ENCODE results near the gene ANXA10. TPM values are rescaled to one million over a fixed set of nuclear protein-coding genes. Genes with fewer than 3 reads are reported as not detected.

Gene ANXA10
- total RNA-seq, 2 experiments from 2014 or later, result not detected

- no peak overlapping the region for H2AFZ ChIP-seq (ENCODE audit: low read length)
- intact Hi-C loops (cut with micrococcal nuclease; ENCODE audit: unreplicated experiment), result no loop called here
- H3K27ac ChIP-seq (ENCODE audit: low read depth, low read length, poor library complexity, severe bottlenecking), result no peak overlapping the region
- H3K79me2 ChIP-seq (ENCODE audit: insufficient read depth, low read depth, low read length), result no peaks in the 10 kb centered on the region
- no peak overlapping the region for H3K4me2 ChIP-seq (ENCODE audit: low read length)
- no peak for DNase-seq (ENCODE audit: low spot score)
- no peaks in the 10 kb centered on the region for H3K9me2 ChIP-seq (ENCODE audit: insufficient read depth, low read length)
- BruUV-seq (replicated peaks), result no TSS peak
- no peak overlapping the region for H3K4me3 ChIP-seq (ENCODE audit: low read depth, low read length, poor library complexity, severe bottlenecking)
- CTCF ChIA-PET (ENCODE audit: unreplicated experiment), result no interaction called here
- POLR2A ChIA-PET, result no interaction called here
- H3K4me1 ChIP-seq (ENCODE audit: insufficient read depth, low read length, poor library complexity, severe bottlenecking), result no peaks in the 10 kb centered on the region
- no peaks in the 10 kb centered on the region for H3K9me3 ChIP-seq (ENCODE audit: low read length)
- TF ChIP-seq EZH2phosphoT487 (IDR thresholded peaks at IDR 0.05; ENCODE audit: borderline replicate concordance, low read depth, low read length), result no peak
- H4K20me1 ChIP-seq (ENCODE audit: insufficient read depth, low read length), result no peaks in the 10 kb centered on the region
- H3K36me3 ChIP-seq (ENCODE audit: insufficient read depth, low read length), result no peaks in the 10 kb centered on the region
Observed at GRCh38 chr4:168063031-168063430, 29.3 kb upstream of the ANXA10 start.

DNA sequence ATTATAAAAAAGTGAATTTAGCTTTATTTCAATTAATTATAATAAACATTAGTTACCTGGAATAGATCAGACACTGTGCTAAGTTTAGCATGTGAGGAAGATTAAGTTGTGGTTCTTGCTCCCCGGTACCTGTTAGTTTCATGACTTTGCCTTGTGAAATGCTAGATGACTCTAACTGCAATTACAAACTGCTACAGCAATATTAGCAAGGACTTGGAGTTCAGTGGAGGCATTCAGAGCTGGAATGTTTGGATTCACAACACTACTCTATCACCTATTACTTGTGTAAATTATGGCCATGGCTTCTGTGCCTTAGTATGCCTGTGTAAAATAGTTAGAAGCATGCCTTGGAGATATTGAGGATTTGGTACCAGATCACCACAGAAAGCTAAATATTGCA is 21.4 kb upstream of the ANXA10 start:
- POLR2A ChIA-PET, result interaction anchor here (0.5 kb wide), 2 partner anchors 432 to 574 kb away, joined by 3 read pairs; no protein-coding TSS in a partner anchor

DNA sequence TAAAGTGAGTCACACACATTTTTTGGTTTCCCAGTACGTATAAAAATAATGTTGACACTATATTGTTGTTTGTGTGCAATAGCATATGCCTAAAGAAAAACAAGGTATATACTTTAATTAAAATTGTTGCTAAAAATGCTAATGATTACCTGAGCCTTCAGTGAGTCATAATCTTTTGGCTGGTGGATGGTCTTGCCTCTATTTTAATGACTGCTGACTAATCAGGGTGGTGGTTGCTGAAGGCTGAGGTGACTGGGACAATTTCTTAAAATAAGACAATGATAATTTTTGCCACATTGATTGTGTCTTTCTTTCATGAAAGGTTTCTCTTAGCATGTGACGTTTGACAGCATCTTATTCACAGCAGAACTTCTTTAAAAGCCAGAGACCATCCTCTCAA is 21.0 kb upstream of the ANXA10 start:
- Histone ChIP-seq H3K4me1 (ENCODE audit: insufficient read depth, low read length, poor library complexity, severe bottlenecking) (no peaks in the 10 kb centered on the region), H3K4me2 (ENCODE audit: low read length) (no peak overlapping the region), H3K4me3 (ENCODE audit: low read depth, low read length, poor library complexity, severe bottlenecking) (no peak overlapping the region), H3K27ac (ENCODE audit: low read depth, low read length, poor library complexity, severe bottlenecking) (no peak overlapping the region), H4K20me1 (ENCODE audit: insufficient read depth, low read length) (no peaks in the 10 kb centered on the region), H3K79me2 (ENCODE audit: insufficient read depth, low read depth, low read length) (no peaks in the 10 kb centered on the region), H3K9me2 (ENCODE audit: insufficient read depth, low read length) (no peaks in the 10 kb centered on the region), H3K9me3 (ENCODE audit: low read length) (no peaks in the 10 kb centered on the region), H2AFZ (ENCODE audit: low read length) (no peak overlapping the region), H3K36me3 (ENCODE audit: insufficient read depth, low read length) (no peaks in the 10 kb centered on the region)
- ChIA-PET CTCF (ENCODE audit: unreplicated experiment) (no interaction called here), POLR2A (interaction anchor here (0.5 kb wide), 1 partner anchor 573 kb away, joined by 3 read pairs; no protein-coding TSS in a partner anchor)
- TF ChIP-seq CTCF (conservative IDR thresholded peaks at IDR 0.05; ENCODE audit: low read length) (no peak), EZH2phosphoT487 (IDR thresholded peaks at IDR 0.05; ENCODE audit: borderline replicate concordance, low read depth, low read length) (no peak)
- intact Hi-C loops (cut with micrococcal nuclease; ENCODE audit: unreplicated experiment), result no loop called here
- no TSS peak for BruUV-seq (replicated peaks)
- DNase-seq (ENCODE audit: low spot score), result no peak

More for the DNA sequence above, 21.4 kb upstream of the ANXA10 start:
- no TSS peak for BruUV-seq (replicated peaks)
- Histone ChIP-seq H4K20me1 (ENCODE audit: insufficient read depth, low read length) (no peaks in the 10 kb centered on the region), H3K27ac (ENCODE audit: low read depth, low read length, poor library complexity, severe bottlenecking) (no peak overlapping the region), H3K9me2 (ENCODE audit: insufficient read depth, low read length) (no peaks in the 10 kb centered on the region), H2AFZ (ENCODE audit: low read length) (no peak overlapping the region), H3K9me3 (ENCODE audit: low read length) (no peaks in the 10 kb centered on the region), H3K4me3 (ENCODE audit: low read depth, low read length, poor library complexity, severe bottlenecking) (no peak overlapping the region), H3K36me3 (ENCODE audit: insufficient read depth, low read length) (no peaks in the 10 kb centered on the region), H3K4me2 (ENCODE audit: low read length) (no peak overlapping the region), H3K79me2 (ENCODE audit: insufficient read depth, low read depth, low read length) (no peaks in the 10 kb centered on the region), H3K4me1 (ENCODE audit: insufficient read depth, low read length, poor library complexity, severe bottlenecking) (no peaks in the 10 kb centered on the region)
- DNase-seq (ENCODE audit: low spot score), result no peak
- CTCF ChIA-PET (ENCODE audit: unreplicated experiment), result no interaction called here
- intact Hi-C loops (cut with micrococcal nuclease; ENCODE audit: unreplicated experiment), result no loop called here
- no peak for TF ChIP-seq EZH2phosphoT487 (IDR thresholded peaks at IDR 0.05; ENCODE audit: borderline replicate concordance, low read depth, low read length)
- TF ChIP-seq CTCF (conservative IDR thresholded peaks at IDR 0.05; ENCODE audit: low read length), result no peak

Measured in OCI-LY7 (cell line).